Panc1 (cell line): ENCODE results near the gene UBE2L5. TPM values are rescaled to one million over a fixed set of nuclear protein-coding genes. Genes with fewer than 3 reads are reported as not detected.

Experiments
- ATAC-seq: fragments of 200-7000 bp; cut with Tn5 transposase; 2 replicates; pipeline ENCODE4 v1.9.1; 2020; ENCODE audit warnings: mild to moderate bottlenecking, moderate library complexity
- BruUV-seq: library from RNA; stranded (reverse); fragments of 400-500 nt; replicated peaks from 2 replicates; lab custom pipeline; 2021; lab: Mats Ljungman, UMichigan
- CTCF ChIA-PET: fragments of 300-600 bp; sonication (Branson Sonifier 250); formaldehyde crosslinking; loops from one replicate; lab custom pipeline; 2022; ENCODE audit warnings: antibody characterized with exemption; lab: Charles Lee
- POLR2A ChIA-PET: fragments of 300-600 bp; sonication (Branson Sonifier 250); formaldehyde crosslinking; loops from one replicate; lab custom pipeline; 2022; ENCODE audit warnings: antibody characterized with exemption; lab: Charles Lee
- DNase-seq: peaks from one replicate; pipeline ENCODE4 v3.0.0-alpha.2; 2010; ENCODE audit warnings: low read depth, low spot score
- H3K27ac ChIP-seq: 2 replicates; pipeline ENCODE4 v1.5.1; 2011; ENCODE audit warnings: mild to moderate bottlenecking, low read length, inconsistent platforms
- H3K27me3 ChIP-seq: fragments of 200-500 bp; sonication (Bioruptor generic); 2 replicates; pipeline ENCODE4 v1.6.0; 2014; ENCODE audit warnings: low read length, inconsistent platforms; ENCODE audit not compliant: control insufficient read depth, insufficient read depth
- H3K36me3 ChIP-seq: fragments of 200-500 bp; sonication (Bioruptor generic); 2 replicates; pipeline ENCODE4 v1.5.1; 2014; ENCODE audit warnings: inconsistent platforms, mild to moderate bottlenecking, low read length, moderate library complexity; ENCODE audit not compliant: control insufficient read depth, insufficient read depth
- H3K4me1 ChIP-seq: 2 replicates; pipeline ENCODE4 v1.5.1; 2011; ENCODE audit warnings: inconsistent platforms, mild to moderate bottlenecking, low read length, moderate library complexity; ENCODE audit not compliant: control insufficient read depth, insufficient read depth
- H3K4me3 ChIP-seq, 2 experiments: 2 replicates each; pipeline ENCODE4 v1.5.1; 2011 to 2012; ENCODE audit warnings: low read depth in 2 of 2, low read length in 2 of 2, mild to moderate bottlenecking in 2 of 2, inconsistent platforms in 1 of 2, moderate library complexity in 1 of 2
- H3K9me3 ChIP-seq: fragments of 200-500 bp; sonication (Bioruptor generic); 2 replicates; pipeline ENCODE4 v1.5.1; 2014; ENCODE audit warnings: low read depth, mild to moderate bottlenecking, inconsistent platforms, low read length, moderate library complexity; ENCODE audit not compliant: control insufficient read depth, insufficient read depth
- POLR2AphosphoS5 ChIP-seq: IDR thresholded peaks from 2 replicates; pipeline ENCODE4 v1.6.1; 2012; ENCODE audit warnings: mild to moderate bottlenecking, low read depth, low read length, moderate library complexity
- SIN3A ChIP-seq: IDR thresholded peaks from 2 replicates; pipeline ENCODE4 v1.6.1; 2012; ENCODE audit warnings: low read depth, mild to moderate bottlenecking, low read length, moderate library complexity, borderline replicate concordance; ENCODE audit not compliant: insufficient read depth
- TCF7L2 ChIP-seq: IDR thresholded peaks from 2 replicates; pipeline ENCODE4 v1.6.1; 2011; ENCODE audit warnings: mild to moderate bottlenecking, low read depth, low read length, inconsistent platforms
- in situ Hi-C: cut with HindIII; loops from 2 replicates; pipeline ENCODE4 v1.10.0; 2016; ENCODE audit warnings: low sequenced_read_pairs, low pct_unique_long_range_greater_than_20kb
- intact Hi-C: fragments of 100-400 bp; cut with micrococcal nuclease; formaldehyde crosslinking; loops from one replicate; pipeline ENCODE4 v1.10.0; 2022; ENCODE audit not compliant: unreplicated experiment
- total RNA-seq: library from RNA; stranded (reverse); gene quantifications from one replicate; pipeline ENCODE4 v1.2.1, GENCODE V29; 2021; ENCODE audit not compliant: unreplicated experiment
- TF ChIP-seq, protein P1 (sequence below), 2 experiments: IDR thresholded peaks; 2 replicates each; pipeline ENCODE4 v1.6.1; 2011 to 2012; ENCODE audit warnings: low read depth in 2 of 2, control low read depth in 1 of 2, low read length in 1 of 2, mild to moderate bottlenecking in 1 of 2, moderate library complexity in 1 of 2; ENCODE audit not compliant: insufficient read depth in 1 of 2
- TF ChIP-seq, protein P2 (sequence below): fragments of 450-650 bp; IDR thresholded peaks from 2 replicates; pipeline ENCODE4 v1.5.1; 2017; ENCODE audit warnings: mild to moderate bottlenecking

UBE2L5 gene
- total RNA-seq, 1 experiment from 2014 or later: not detected

DNA sequence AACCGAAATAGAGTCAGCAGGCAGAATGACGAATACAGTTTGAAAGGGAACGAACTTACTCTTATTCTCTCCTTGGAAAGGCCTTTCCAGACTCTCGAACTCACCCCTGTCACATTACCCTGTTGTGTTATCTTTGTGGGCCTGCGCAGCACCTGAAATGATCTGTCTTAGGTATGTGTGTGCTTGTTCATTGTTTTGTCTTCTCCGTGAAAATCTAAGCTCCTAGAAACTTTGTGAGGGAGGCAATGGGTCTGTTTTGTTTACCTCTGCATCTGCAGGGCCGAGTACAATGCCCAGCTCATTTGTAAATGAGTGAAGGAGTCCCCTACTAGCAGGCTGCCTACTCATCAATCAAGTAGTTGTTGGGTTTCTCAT is 23.8 kb downstream of the UBE2L5 start:
- no peaks in the 10 kb centered on the region for H3K9me3 ChIP-seq
- DNase-seq (no peak), ATAC-seq (peak; percentile 28)
- TF ChIP-seq SIN3A: no peak
- no peak for TF ChIP-seq TCF7L2
- TF ChIP-seq, protein P1, sequence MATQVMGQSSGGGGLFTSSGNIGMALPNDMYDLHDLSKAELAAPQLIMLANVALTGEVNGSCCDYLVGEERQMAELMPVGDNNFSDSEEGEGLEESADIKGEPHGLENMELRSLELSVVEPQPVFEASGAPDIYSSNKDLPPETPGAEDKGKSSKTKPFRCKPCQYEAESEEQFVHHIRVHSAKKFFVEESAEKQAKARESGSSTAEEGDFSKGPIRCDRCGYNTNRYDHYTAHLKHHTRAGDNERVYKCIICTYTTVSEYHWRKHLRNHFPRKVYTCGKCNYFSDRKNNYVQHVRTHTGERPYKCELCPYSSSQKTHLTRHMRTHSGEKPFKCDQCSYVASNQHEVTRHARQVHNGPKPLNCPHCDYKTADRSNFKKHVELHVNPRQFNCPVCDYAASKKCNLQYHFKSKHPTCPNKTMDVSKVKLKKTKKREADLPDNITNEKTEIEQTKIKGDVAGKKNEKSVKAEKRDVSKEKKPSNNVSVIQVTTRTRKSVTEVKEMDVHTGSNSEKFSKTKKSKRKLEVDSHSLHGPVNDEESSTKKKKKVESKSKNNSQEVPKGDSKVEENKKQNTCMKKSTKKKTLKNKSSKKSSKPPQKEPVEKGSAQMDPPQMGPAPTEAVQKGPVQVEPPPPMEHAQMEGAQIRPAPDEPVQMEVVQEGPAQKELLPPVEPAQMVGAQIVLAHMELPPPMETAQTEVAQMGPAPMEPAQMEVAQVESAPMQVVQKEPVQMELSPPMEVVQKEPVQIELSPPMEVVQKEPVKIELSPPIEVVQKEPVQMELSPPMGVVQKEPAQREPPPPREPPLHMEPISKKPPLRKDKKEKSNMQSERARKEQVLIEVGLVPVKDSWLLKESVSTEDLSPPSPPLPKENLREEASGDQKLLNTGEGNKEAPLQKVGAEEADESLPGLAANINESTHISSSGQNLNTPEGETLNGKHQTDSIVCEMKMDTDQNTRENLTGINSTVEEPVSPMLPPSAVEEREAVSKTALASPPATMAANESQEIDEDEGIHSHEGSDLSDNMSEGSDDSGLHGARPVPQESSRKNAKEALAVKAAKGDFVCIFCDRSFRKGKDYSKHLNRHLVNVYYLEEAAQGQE (IDR thresholded peaks at IDR 0.05; ENCODE audit: insufficient read depth in 1 of 2, low read depth in 2 of 2, low read length in 1 of 2): no peak
- TF ChIP-seq POLR2AphosphoS5: no peak; the same call in 1 of the 2 replicates
- TF ChIP-seq, protein P2, sequence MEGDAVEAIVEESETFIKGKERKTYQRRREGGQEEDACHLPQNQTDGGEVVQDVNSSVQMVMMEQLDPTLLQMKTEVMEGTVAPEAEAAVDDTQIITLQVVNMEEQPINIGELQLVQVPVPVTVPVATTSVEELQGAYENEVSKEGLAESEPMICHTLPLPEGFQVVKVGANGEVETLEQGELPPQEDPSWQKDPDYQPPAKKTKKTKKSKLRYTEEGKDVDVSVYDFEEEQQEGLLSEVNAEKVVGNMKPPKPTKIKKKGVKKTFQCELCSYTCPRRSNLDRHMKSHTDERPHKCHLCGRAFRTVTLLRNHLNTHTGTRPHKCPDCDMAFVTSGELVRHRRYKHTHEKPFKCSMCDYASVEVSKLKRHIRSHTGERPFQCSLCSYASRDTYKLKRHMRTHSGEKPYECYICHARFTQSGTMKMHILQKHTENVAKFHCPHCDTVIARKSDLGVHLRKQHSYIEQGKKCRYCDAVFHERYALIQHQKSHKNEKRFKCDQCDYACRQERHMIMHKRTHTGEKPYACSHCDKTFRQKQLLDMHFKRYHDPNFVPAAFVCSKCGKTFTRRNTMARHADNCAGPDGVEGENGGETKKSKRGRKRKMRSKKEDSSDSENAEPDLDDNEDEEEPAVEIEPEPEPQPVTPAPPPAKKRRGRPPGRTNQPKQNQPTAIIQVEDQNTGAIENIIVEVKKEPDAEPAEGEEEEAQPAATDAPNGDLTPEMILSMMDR: no peak
- H3K27ac ChIP-seq: peak overlapping the region; percentile 71
- in situ Hi-C loops: no loop called here
- CTCF ChIA-PET: no interaction called here
- intact Hi-C loops: no loop called here
- H3K36me3 ChIP-seq: no peaks in the 10 kb centered on the region
- H3K4me1 ChIP-seq: 0 out of 2 replicates have a peak, but pooled peaks cover 3% of the 10 kb centered on the region
- H3K4me3 ChIP-seq: peak overlapping the region; percentile 27 to 52
- no peaks in the 10 kb centered on the region for H3K27me3 ChIP-seq
- POLR2A ChIA-PET: no interaction called here
- no TSS peak for BruUV-seq

- no TSS peak for BruUV-seq
- H3K4me3 ChIP-seq: no peak overlapping the region
- ATAC-seq (no peak), DNase-seq (no peak)
- H3K9me3 ChIP-seq: no peaks in the 10 kb centered on the region
- ChIA-PET POLR2A (no interaction called here), CTCF (no interaction called here)
- H3K27me3 ChIP-seq: no peaks in the 10 kb centered on the region
- 0 out of 2 replicates have a peak, but pooled peaks cover 3% of the 10 kb centered on the region for H3K4me1 ChIP-seq
- H3K36me3 ChIP-seq: no peaks in the 10 kb centered on the region
- TF ChIP-seq TCF7L2 (no peak), SIN3A (no peak), POLR2AphosphoS5 (no peak)
- TF ChIP-seq, protein P1 (IDR thresholded peaks at IDR 0.05; ENCODE audit: insufficient read depth in 1 of 2, low read depth in 2 of 2, low read length in 1 of 2): no peak
- TF ChIP-seq, protein P2: no peak
- in situ Hi-C loops (no loop called here), intact Hi-C loops (no loop called here)
- no peak overlapping the region for H3K27ac ChIP-seq
These were observed 26.1 kb downstream of the UBE2L5 start for GRCh38 chr13:30448441-30448840.
